ENCODE results near the gene OASL. TPM values are rescaled to one million over a fixed set of nuclear protein-coding genes. Genes with fewer than 3 reads are reported as not detected.

Gene OASL
- polyA plus RNA-seq, 2 of the 4 experiments (the other 2 are of a cell fraction): 0.81 to 0.94 TPM

- Histone ChIP-seq H3K4me3 (no peak overlapping the region), H3K4me1 (peaks cover 11% of the 10 kb centered on the region), H3K9me3 (no peaks in the 10 kb centered on the region), H3K4me2 (no peak overlapping the region), H3K27ac (no peak overlapping the region)
- peak; percentile 75 to 78 for DNase-seq (ENCODE audit: low read depth in 1 of 2, low spot score in 1 of 2)
- TF ChIP-seq RAD21 (conservative IDR thresholded peaks at IDR 0.05 in 1 of 2, IDR thresholded peaks at IDR 0.05 in 1 of 2) (peak; percentile 82 to 92), POLR2AphosphoS2 (conservative IDR thresholded peaks at IDR 0.05; ENCODE audit: low read length) (no peak), MAFK (IDR thresholded peaks at IDR 0.05; ENCODE audit: partially characterized antibody) (no peak), ZSCAN20 (CRISPR knock-in tag; IDR thresholded peaks at IDR 0.05) (no peak), KDM1A (IDR thresholded peaks at IDR 0.05; ENCODE audit: low read depth) (peak; percentile 70; the same call in 1 of the 2 replicates), HOXA7 (CRISPR knock-in tag; IDR thresholded peaks at IDR 0.05) (no peak), SMC3 (IDR thresholded peaks at IDR 0.05) (peak; percentile 71), CTCF (IDR thresholded peaks at IDR 0.05) (peak; percentile 85)
- ChIA-PET POLR2A (interaction anchor here (0.5 kb wide), 1 partner anchor 279 kb away, joined by 3 read pairs; no protein-coding TSS in a partner anchor), CTCF (interaction anchor here (0.5 to 5.7 kb wide), 75 partner anchors 9 to 657 kb away, joined by 3 to 76 read pairs (median 4); partner anchors contain the start of genes CABP1, POP5 and SPPL3)
- ATAC-seq: peak; percentile 90 to 92
- FAIRE-seq: peak; percentile 96
- WGBS (ENCODE audit: missing lambda C conversion rate): 46% methylated on average over 13 of the region's 13 CpGs
Measured at GRCh38 chr12:120971299-120972180, 67.5 kb downstream of the OASL start.

DNA sequence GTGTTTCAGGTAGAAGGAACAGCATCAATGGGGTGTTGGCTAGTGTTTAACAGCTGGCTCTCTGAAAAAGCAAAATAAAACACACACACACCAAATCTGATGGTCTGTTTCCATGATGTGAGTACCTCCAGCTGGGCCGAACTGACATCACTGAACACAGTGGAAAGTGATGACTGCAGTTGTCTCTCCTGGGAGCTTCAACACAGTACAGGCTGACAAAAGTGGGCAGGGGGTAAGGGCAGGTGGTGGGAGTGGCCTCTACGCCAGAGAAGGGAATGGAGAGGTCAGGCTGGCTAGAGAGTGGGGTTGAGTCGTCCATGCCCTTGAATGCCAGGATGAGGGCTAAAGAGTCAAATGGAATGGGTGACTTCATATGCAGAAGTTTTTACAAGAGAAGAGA lies 68.7 kb downstream of the OASL start:
- ATAC-seq (no peak), FAIRE-seq (no peak), DNase-seq (ENCODE audit: low read depth in 1 of 2, low spot score in 1 of 2) (no peak)
- CTCF ChIA-PET: interaction anchor here (0.7 to 5.7 kb wide), 10 partner anchors 9 to 388 kb away, joined by 3 to 76 read pairs (median 18); no protein-coding TSS in a partner anchor
- WGBS (ENCODE audit: missing lambda C conversion rate): 88% methylated on average over 3 of the region's 3 CpGs
- no peak overlapping the region for H3K27ac ChIP-seq
- POLR2A ChIA-PET: no interaction called here
- peaks cover 6% of the 10 kb centered on the region for H3K4me1 ChIP-seq
- H3K4me2 ChIP-seq: no peak overlapping the region
- H3K4me3 ChIP-seq: no peak overlapping the region
- H3K9me3 ChIP-seq: no peaks in the 10 kb centered on the region
- TF ChIP-seq KDM1A (IDR thresholded peaks at IDR 0.05; ENCODE audit: low read depth) (no peak), NR3C1 (IDR thresholded peaks at IDR 0.05) (no peak), JUNB (IDR thresholded peaks at IDR 0.05) (no peak), RARB (CRISPR knock-in tag; IDR thresholded peaks at IDR 0.05) (no peak)

Small RNA genes lying within 50 kb of the gene (small RNA-seq; reads per million reads assigned to genes)
- gene AC079602.2: 0 to 24.9 (median 0.68) reads per million in 6 experiments

Other genes with a start within 250 kb of the OASL start
- gene SPPL3, start 134.9 kb downstream of the OASL start, polyA plus RNA-seq (2011; rRNA removed): 26.6 and 32.6 TPM in 2 replicates
- gene SPPL3, start 134.9 kb downstream of the OASL start, polyA plus RNA-seq (2017; fragmentation: RNase III; extraction: RNeasy Plus Mini Kit Qiagen cat#74134 plus additional on column Dnase treatment): 25.0 to 26.5 TPM (median 25.1 TPM) in 3 replicates
- gene HNF1A, start 60.7 kb downstream of the OASL start, polyA plus RNA-seq (2011; rRNA removed): 2.6 and 4.0 TPM in 2 replicates
- 5.7 to 7.3 TPM (median 6.8 TPM) in 3 replicates for gene HNF1A, start 60.7 kb downstream of the OASL start, polyA plus RNA-seq (2017; fragmentation: RNase III; extraction: RNeasy Plus Mini Kit Qiagen cat#74134 plus additional on column Dnase treatment)
- 19.2 and 20.5 TPM in 2 replicates for gene C12orf43, start 22.8 kb downstream of the OASL start, polyA plus RNA-seq (2011; rRNA removed)
- 17.3 to 21.2 TPM (median 20.0 TPM) in 3 replicates for gene C12orf43, start 22.8 kb downstream of the OASL start, polyA plus RNA-seq (2017; fragmentation: RNase III; extraction: RNeasy Plus Mini Kit Qiagen cat#74134 plus additional on column Dnase treatment)
- 0.03 TPM in 1 of 2 replicates, not detected in the other for gene P2RX7, start 93.6 kb upstream of the OASL start, polyA plus RNA-seq (2011; rRNA removed)
- not detected in 3 replicates for gene P2RX7, start 93.6 kb upstream of the OASL start, polyA plus RNA-seq (2017; fragmentation: RNase III; extraction: RNeasy Plus Mini Kit Qiagen cat#74134 plus additional on column Dnase treatment)
- 27.5 and 30.9 TPM in 2 replicates for gene P2RX4, start 170.9 kb upstream of the OASL start, polyA plus RNA-seq (2011; rRNA removed)
- 13.5 to 17.5 TPM (median 16.0 TPM) in 3 replicates for gene P2RX4, start 170.9 kb upstream of the OASL start, polyA plus RNA-seq (2017; fragmentation: RNase III; extraction: RNeasy Plus Mini Kit Qiagen cat#74134 plus additional on column Dnase treatment)